Naive thymus-derived CD8-positive, alpha-beta T cell (primary cell): Measurements from ENCODE around the gene MUC22. TPM values are rescaled to one million over a fixed set of nuclear protein-coding genes. Genes with fewer than 3 reads are reported as not detected.
"Not testable (repeated sequence)": the region's sequence is repeated elsewhere in the genome, so short reads cannot be mapped to it uniquely, and the experiment has no call there.

ENCODE experiments used
- ATAC-seq, 2 donors: fragments of 150-1000 bp; cut with Tn5 transposase in 1 of 2; sonication (Bioruptor Pico), chemical (Tn5 transposase) in 1 of 2; 1 replicate in 1 of 2; 2 replicates in 1 of 2; pipeline ENCODE4 v1.10.0; 2021; ENCODE audit warnings: mild to moderate bottlenecking in 2 of 2, moderate library complexity in 2 of 2
- POLR2A ChIA-PET: fragments of 350-600 bp; sonication (Branson Sonifier 250); formaldehyde crosslinking; loops from one replicate; lab custom pipeline; 2021; ENCODE audit warnings: antibody characterized with exemption; lab: Charles Lee
- DNase-seq, 10 donors: peaks; one replicate each; pipeline versions ENCODE4 v3.0.0 to v3.0.0-alpha.2; 2020 to 2022
- H3K27ac Mint-ChIP-seq, 10 donors: one replicate each; pipeline ENCODE4 v1.8.0; 2020 to 2022; ENCODE audit warnings: mild to moderate bottlenecking in 10 of 10, mixed read lengths in 10 of 10, moderate library complexity in 4 of 10, inconsistent platforms in 1 of 10
- H3K27me3 Mint-ChIP-seq, 5 donors: one replicate each; pipeline ENCODE4 v1.8.0; 2021 to 2022; ENCODE audit warnings: mixed read lengths in 5 of 5
- H3K36me3 Mint-ChIP-seq, 3 donors: one replicate each; pipeline ENCODE4 v1.8.0; 2020 to 2022; ENCODE audit warnings: mixed read lengths in 3 of 3, mild to moderate bottlenecking in 2 of 3, inconsistent platforms in 1 of 3
- H3K4me1 Mint-ChIP-seq, 4 donors: one replicate each; pipeline ENCODE4 v1.8.0; 2021 to 2022; ENCODE audit warnings: mixed read lengths in 4 of 4
- H3K4me3 Mint-ChIP-seq, 10 donors: one replicate each; pipeline ENCODE4 v1.8.0; 2020 to 2022; ENCODE audit warnings: mild to moderate bottlenecking in 10 of 10, mixed read lengths in 10 of 10, moderate library complexity in 6 of 10, inconsistent platforms in 1 of 10
- H3K9me3 Mint-ChIP-seq, 9 donors: one replicate each; pipeline ENCODE4 v1.8.0; 2020 to 2022; ENCODE audit warnings: mixed read lengths in 9 of 9, mild to moderate bottlenecking in 3 of 9, inconsistent platforms in 1 of 9, moderate library complexity in 1 of 9
- polyA plus RNA-seq, 3 donors: library from polyadenylated mRNA; unstranded; fragments of 300-500 nt; fragmentation: Illumina TruSeq; gene quantifications; one replicate each; pipeline ENCODE4 v1.2.3, GENCODE V29; 2021
- total RNA-seq, 8 experiments: library from RNA in 2 of 8; stranded (reverse) in 2 of 8; gene quantifications; one replicate each; pipeline ENCODE4 v1.2.3 and lab custom pipeline; 2021 to 2026

MUC22 gene
- total and polyA plus RNA-seq, 5 experiments from 2014 or later, result not detected

- not testable (repeated sequence) for H3K27ac Mint-ChIP-seq, H3K4me3 Mint-ChIP-seq, H3K9me3 Mint-ChIP-seq, H3K36me3 Mint-ChIP-seq, H3K4me1 Mint-ChIP-seq, ATAC-seq, DNase-seq
- POLR2A ChIA-PET, result interaction anchor here (0.5 kb wide), 1 partner anchor 30 kb away, joined by 3 read pairs; no protein-coding TSS in a partner anchor
- peaks cover 3 to 14% (median 8%) of the 10 kb centered on the region in 5 donors for H3K27me3 Mint-ChIP-seq
Measured at GRCh38 chr6:31021705-31022531, 11.6 kb downstream of the MUC22 start.

- H3K27me3 Mint-ChIP-seq, result peaks cover 4 to 39% (median 15%) of the 10 kb centered on the region in 5 donors
- peaks cover 0 to 4% (median 0%) of the 10 kb centered on the region in 4 donors for H3K4me1 Mint-ChIP-seq
- no peak overlapping the region for H3K27ac Mint-ChIP-seq
- no peak overlapping the region for H3K4me3 Mint-ChIP-seq
- no peaks in the 10 kb centered on the region for H3K9me3 Mint-ChIP-seq
- DNase-seq (no peak), ATAC-seq (no peak)
- H3K36me3 Mint-ChIP-seq, result no peaks in the 10 kb centered on the region
- POLR2A ChIA-PET, result no interaction called here
Measured at GRCh38 chr6:31025595-31025994, 15.3 kb downstream of the MUC22 start.

- ATAC-seq (no peak), DNase-seq (no peak)
- POLR2A ChIA-PET, result no interaction called here
- peak overlapping the region in 1 of 10 donors; percentile 19 for H3K27ac Mint-ChIP-seq
- no peak overlapping the region for H3K4me3 Mint-ChIP-seq
- H3K9me3 Mint-ChIP-seq, result no peaks in the 10 kb centered on the region
- peaks cover 2 to 57% (median 28%) of the 10 kb centered on the region in 5 donors for H3K27me3 Mint-ChIP-seq
- peaks cover 0 to 5% (median 0%) of the 10 kb centered on the region in 4 donors for H3K4me1 Mint-ChIP-seq
- H3K36me3 Mint-ChIP-seq, result no peaks in the 10 kb centered on the region
Measured at GRCh38 chr6:31031095-31031494, 20.8 kb downstream of the MUC22 start.

- H3K36me3 Mint-ChIP-seq, result no peaks in the 10 kb centered on the region
- H3K4me1 Mint-ChIP-seq, result peaks cover 0 to 3% (median 0%) of the 10 kb centered on the region in 4 donors
- POLR2A ChIA-PET, result no interaction called here
- ATAC-seq (no peak), DNase-seq (no peak)
- peaks cover 6 to 49% (median 29%) of the 10 kb centered on the region in 5 donors for H3K27me3 Mint-ChIP-seq
- no peak overlapping the region for H3K4me3 Mint-ChIP-seq
- H3K27ac Mint-ChIP-seq, result no peak overlapping the region
- no peaks in the 10 kb centered on the region for H3K9me3 Mint-ChIP-seq
Measured at GRCh38 chr6:31033075-31033474, 22.8 kb downstream of the MUC22 start.

GRCh38 chr6:31035862-31036497 lies 25.7 kb downstream of the MUC22 start:
- peaks cover 11 to 20% (median 20%) of the 10 kb centered on the region in 5 donors for H3K27me3 Mint-ChIP-seq
- H3K9me3 Mint-ChIP-seq, result no peaks in the 10 kb centered on the region

GRCh38 chr6:31037169-31037568 lies 26.9 kb downstream of the MUC22 start:
- POLR2A ChIA-PET, result no interaction called here
- DNase-seq (no peak), ATAC-seq (no peak)
- Mint-ChIP-seq H3K27ac (no peak overlapping the region), H3K4me1 (no peaks in the 10 kb centered on the region), H3K4me3 (no peak overlapping the region), H3K9me3 (no peaks in the 10 kb centered on the region), H3K27me3 (peaks cover 8 to 15% (median 10%) of the 10 kb centered on the region in 5 donors), H3K36me3 (no peaks in the 10 kb centered on the region)

More at GRCh38 chr6:31035862-31036497, 25.7 kb downstream of the MUC22 start:
- H3K36me3 Mint-ChIP-seq, result no peaks in the 10 kb centered on the region
- POLR2A ChIA-PET, result no interaction called here
- no peak overlapping the region for H3K4me3 Mint-ChIP-seq
- ATAC-seq (no peak), DNase-seq (no peak)
- H3K4me1 Mint-ChIP-seq, result no peaks in the 10 kb centered on the region
- peak overlapping the region in 1 of 10 donors; percentile 25 for H3K27ac Mint-ChIP-seq

- Mint-ChIP-seq H3K36me3 (no peaks in the 10 kb centered on the region), H3K9me3 (no peaks in the 10 kb centered on the region), H3K4me1 (peaks cover 0 to 1% (median 0%) of the 10 kb centered on the region in 4 donors), H3K27ac (no peak overlapping the region), H3K4me3 (no peak overlapping the region), H3K27me3 (peaks cover 3 to 13% (median 9%) of the 10 kb centered on the region in 5 donors)
- no peak for ATAC-seq
- POLR2A ChIA-PET, result no interaction called here
- DNase-seq, result no peak
Measured at GRCh38 chr6:31037682-31038081, 27.4 kb downstream of the MUC22 start.

GRCh38 chr6:31038559-31038958 lies 28.3 kb downstream of the MUC22 start:
- POLR2A ChIA-PET, result interaction anchor here (0.9 kb wide), 1 partner anchor 156 kb away, joined by 4 read pairs; no protein-coding TSS in a partner anchor
- DNase-seq (no peak), ATAC-seq (no peak)
- Mint-ChIP-seq H3K4me3 (no peak overlapping the region), H3K27me3 (peaks cover 0 to 13% (median 9%) of the 10 kb centered on the region in 5 donors), H3K27ac (no peak overlapping the region), H3K36me3 (no peaks in the 10 kb centered on the region), H3K9me3 (no peaks in the 10 kb centered on the region), H3K4me1 (peaks cover 0 to 7% (median under 1%) of the 10 kb centered on the region in 4 donors)

GRCh38 chr6:31040801-31041200 lies 30.5 kb downstream of the MUC22 start:
- H3K27ac Mint-ChIP-seq, result no peak overlapping the region
- H3K4me3 Mint-ChIP-seq, result no peak overlapping the region
- H3K9me3 Mint-ChIP-seq, result no peaks in the 10 kb centered on the region
- peaks cover 0 to 7% (median under 1%) of the 10 kb centered on the region in 4 donors for H3K4me1 Mint-ChIP-seq
- H3K27me3 Mint-ChIP-seq, result peaks cover 1 to 19% (median 16%) of the 10 kb centered on the region in 5 donors
- POLR2A ChIA-PET, result no interaction called here
- DNase-seq, result no peak
- peaks cover 0 to 2% (median 0%) of the 10 kb centered on the region in 3 donors for H3K36me3 Mint-ChIP-seq
- no peak for ATAC-seq

GRCh38 chr6:31041372-31041974 lies 31.2 kb downstream of the MUC22 start:
- H3K4me1 Mint-ChIP-seq, result peaks cover 0 to 7% (median under 1%) of the 10 kb centered on the region in 4 donors
- ATAC-seq, result no peak
- peaks cover 1 to 23% (median 17%) of the 10 kb centered on the region in 5 donors for H3K27me3 Mint-ChIP-seq
- DNase-seq, result no peak
- no peaks in the 10 kb centered on the region for H3K9me3 Mint-ChIP-seq
- POLR2A ChIA-PET, result no interaction called here
- peaks cover 0 to 2% (median 0%) of the 10 kb centered on the region in 3 donors for H3K36me3 Mint-ChIP-seq
- H3K27ac Mint-ChIP-seq, result no peak overlapping the region
- no peak overlapping the region for H3K4me3 Mint-ChIP-seq

GRCh38 chr6:31042806-31043205 lies 32.5 kb downstream of the MUC22 start:
- H3K4me1 Mint-ChIP-seq, result peaks cover 0 to 7% (median under 1%) of the 10 kb centered on the region in 4 donors
- DNase-seq (peak in 7 of 10 donors; percentile 5 to 39 (median 11)), ATAC-seq (peak; percentile 57 to 65)
- no peaks in the 10 kb centered on the region for H3K9me3 Mint-ChIP-seq
- POLR2A ChIA-PET, result no interaction called here
- H3K27me3 Mint-ChIP-seq, result peaks cover 2 to 37% (median 19%) of the 10 kb centered on the region in 5 donors
- H3K27ac Mint-ChIP-seq, result peak overlapping the region in 2 of 10 donors; percentile 59 to 63
- peaks cover 0 to 2% (median 0%) of the 10 kb centered on the region in 3 donors for H3K36me3 Mint-ChIP-seq
- H3K4me3 Mint-ChIP-seq, result peak overlapping the region in 3 of 10 donors; percentile 12 to 65 (median 57)

- Mint-ChIP-seq H3K4me3 (no peak overlapping the region), H3K9me3 (no peaks in the 10 kb centered on the region), H3K27me3 (peaks cover 12 to 55% (median 38%) of the 10 kb centered on the region in 5 donors), H3K36me3 (peaks cover 0 to 2% (median 0%) of the 10 kb centered on the region in 3 donors), H3K4me1 (peaks cover 0 to 2% (median 0%) of the 10 kb centered on the region in 4 donors), H3K27ac (no peak overlapping the region)
- no peak for ATAC-seq
- no peak for DNase-seq
- POLR2A ChIA-PET, result no interaction called here
Measured at GRCh38 chr6:31048099-31048498, 37.8 kb downstream of the MUC22 start.
